ENCODE results near the gene LRWD1.

DNA sequence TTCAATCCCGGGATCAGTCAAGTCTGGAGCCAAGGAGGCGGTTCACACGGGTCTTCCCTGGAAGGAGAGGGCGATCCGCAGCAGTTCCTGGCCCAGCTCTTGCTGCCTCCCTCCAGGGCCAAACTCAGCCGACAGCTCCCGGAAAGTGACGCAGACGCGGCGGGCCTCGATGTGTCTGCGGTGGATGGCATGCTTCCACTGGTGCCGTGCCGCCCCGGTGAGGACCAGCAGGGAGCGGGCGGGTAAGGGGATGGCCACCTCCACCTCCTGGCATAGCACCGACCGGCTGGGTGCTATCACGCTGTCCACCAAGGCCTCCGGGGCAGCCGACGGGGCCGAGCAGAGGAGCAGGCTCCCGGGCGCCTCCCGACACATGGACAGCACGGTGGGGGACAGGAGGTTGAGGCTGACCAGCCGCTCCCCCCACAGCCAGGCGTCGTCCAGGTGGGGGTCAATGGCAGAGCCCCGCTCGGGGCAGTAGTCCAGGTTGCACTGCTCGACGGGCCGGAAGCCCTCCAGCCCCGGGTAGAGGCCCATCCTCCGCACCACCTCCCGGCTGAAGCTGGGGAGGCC is 7.3 kb upstream of the LRWD1 start:
- TF ChIP-seq, protein P1, sequence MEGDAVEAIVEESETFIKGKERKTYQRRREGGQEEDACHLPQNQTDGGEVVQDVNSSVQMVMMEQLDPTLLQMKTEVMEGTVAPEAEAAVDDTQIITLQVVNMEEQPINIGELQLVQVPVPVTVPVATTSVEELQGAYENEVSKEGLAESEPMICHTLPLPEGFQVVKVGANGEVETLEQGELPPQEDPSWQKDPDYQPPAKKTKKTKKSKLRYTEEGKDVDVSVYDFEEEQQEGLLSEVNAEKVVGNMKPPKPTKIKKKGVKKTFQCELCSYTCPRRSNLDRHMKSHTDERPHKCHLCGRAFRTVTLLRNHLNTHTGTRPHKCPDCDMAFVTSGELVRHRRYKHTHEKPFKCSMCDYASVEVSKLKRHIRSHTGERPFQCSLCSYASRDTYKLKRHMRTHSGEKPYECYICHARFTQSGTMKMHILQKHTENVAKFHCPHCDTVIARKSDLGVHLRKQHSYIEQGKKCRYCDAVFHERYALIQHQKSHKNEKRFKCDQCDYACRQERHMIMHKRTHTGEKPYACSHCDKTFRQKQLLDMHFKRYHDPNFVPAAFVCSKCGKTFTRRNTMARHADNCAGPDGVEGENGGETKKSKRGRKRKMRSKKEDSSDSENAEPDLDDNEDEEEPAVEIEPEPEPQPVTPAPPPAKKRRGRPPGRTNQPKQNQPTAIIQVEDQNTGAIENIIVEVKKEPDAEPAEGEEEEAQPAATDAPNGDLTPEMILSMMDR (IDR thresholded peaks at IDR 0.05), result no peak
- TF ChIP-seq EP300 (IDR thresholded peaks at IDR 0.05) (no peak), POLR2AphosphoS5 (IDR thresholded peaks at IDR 0.05) (no peak), POLR2A (IDR thresholded peaks at IDR 0.05) (no peak)

Measured in stomach (tissue), 4 donors.